CD4-positive, alpha-beta T cell treated with Interleukin-21 for 1 hour (primary cell): ENCODE measurements around the gene DMWD.
"Not testable (repeated sequence)": the region's sequence is repeated elsewhere in the genome, so short reads cannot be mapped to it uniquely, and the experiment has no call there.

ENCODE experiments used
- DNase-seq: peaks from one replicate; pipeline ENCODE4 v3.0.0-alpha.2; 2020

Gene DMWD

GRCh38 chr19:45769821-45770191, 22.8 kb downstream of the DMWD start:
- DNase-seq, result no peak

GRCh38 chr19:45768984-45769782, 23.5 kb downstream of the DMWD start, which contains the start of gene SIX5:
TSS of gene SIX5 (minus strand) at chr19:45769252. CDS start at chr19:45768844, 408 bp downstream.
- peak; percentile 96 for DNase-seq

GRCh38 chr19:45768655-45768983, 24.0 kb downstream of the DMWD start:
- peak; percentile 49 for DNase-seq

- DNase-seq, result peak; percentile 7
Observed at GRCh38 chr19:45767881-45768654, 24.6 kb downstream of the DMWD start.

- DNase-seq, result no peak
Observed at GRCh38 chr19:45767410-45767880, 25.2 kb downstream of the DMWD start.

GRCh38 chr19:45766869-45767346, 25.7 kb downstream of the DMWD start:
- no peak for DNase-seq

GRCh38 chr19:45766296-45766868, 26.3 kb downstream of the DMWD start:
- no peak for DNase-seq

GRCh38 chr19:45765702-45766295, 26.8 kb downstream of the DMWD start:
- DNase-seq, result no peak

- DNase-seq, result no peak
Observed at GRCh38 chr19:45764945-45765701, 27.5 kb downstream of the DMWD start.

- DNase-seq, result no peak
Observed at GRCh38 chr19:45764475-45764874, 28.2 kb downstream of the DMWD start.

- no peak for DNase-seq
Observed at GRCh38 chr19:45763691-45764294, 28.9 kb downstream of the DMWD start.

GRCh38 chr19:45762870-45763631, 29.6 kb downstream of the DMWD start:
- no peak for DNase-seq

GRCh38 chr19:45761714-45762113, 30.9 kb downstream of the DMWD start:
- no peak for DNase-seq

GRCh38 chr19:45758921-45759320, 33.7 kb downstream of the DMWD start:
- no peak for DNase-seq

GRCh38 chr19:45757695-45758094, 35.0 kb downstream of the DMWD start:
- DNase-seq, result no peak

GRCh38 chr19:45754323-45754722, 38.3 kb downstream of the DMWD start:
- no peak for DNase-seq

GRCh38 chr19:45753548-45753947, 39.1 kb downstream of the DMWD start:
- no peak for DNase-seq

- no peak for DNase-seq
Observed at GRCh38 chr19:45752639-45753038, 40.0 kb downstream of the DMWD start.

- DNase-seq, result not testable (repeated sequence)
Observed at GRCh38 chr19:45751483-45751882, 41.2 kb downstream of the DMWD start.

GRCh38 chr19:45747513-45747912, 45.1 kb downstream of the DMWD start:
- DNase-seq, result no peak

GRCh38 chr19:45746866-45747265, 45.8 kb downstream of the DMWD start:
- no peak for DNase-seq
